BLaER1 (cell line): Measurements from ENCODE around the gene FAR2.

Experiments
- H3K27ac ChIP-seq: shearing (Covaris generic); formaldehyde crosslinking; 2 replicates; pipeline ENCODE4 v1.8.1; 2022
- H3K27me3 ChIP-seq: shearing (Covaris generic); formaldehyde crosslinking; 2 replicates; pipeline ENCODE4 v1.8.1; 2022
- H3K36me3 ChIP-seq: shearing (Covaris generic); formaldehyde crosslinking; 2 replicates; pipeline ENCODE4 v1.8.1; 2022
- H3K4me1 ChIP-seq: shearing (Covaris generic); formaldehyde crosslinking; 2 replicates; pipeline ENCODE4 v1.8.1; 2022
- H3K4me2 ChIP-seq: shearing (Covaris generic); formaldehyde crosslinking; 2 replicates; pipeline ENCODE4 v1.8.1; 2022
- H3K4me3 ChIP-seq: shearing (Covaris generic); formaldehyde crosslinking; 2 replicates; pipeline ENCODE4 v1.8.1; 2022
- H3K9ac ChIP-seq: shearing (Covaris generic); formaldehyde crosslinking; 2 replicates; pipeline ENCODE4 v1.8.1; 2022
- H3K9me3 ChIP-seq: shearing (Covaris generic); formaldehyde crosslinking; 2 replicates; pipeline ENCODE4 v1.8.1; 2022
- H4K20me1 ChIP-seq: shearing (Covaris generic); formaldehyde crosslinking; 2 replicates; pipeline ENCODE4 v1.8.1; 2022
- Cebpa-rat ChIP-seq: shearing (Covaris generic); IDR thresholded peaks from 2 replicates; pipeline ENCODE4 v1.8.1; 2022

The FAR2 gene

GRCh38 chr12:29306682-29307081 lies 157.6 kb downstream of the FAR2 start:
- Histone ChIP-seq H4K20me1 (no peaks in the 10 kb centered on the region), H3K4me2 (no peak overlapping the region), H3K4me3 (no peak overlapping the region), H3K9ac (no peak overlapping the region), H3K36me3 (no peaks in the 10 kb centered on the region), H3K27ac (no peak overlapping the region), H3K27me3 (no peaks in the 10 kb centered on the region), H3K4me1 (no peaks in the 10 kb centered on the region), H3K9me3 (no peaks in the 10 kb centered on the region)
- no peak for TF ChIP-seq Cebpa-rat

- Histone ChIP-seq H3K36me3 (peaks cover 17% of the 10 kb centered on the region; the same call in 1 of the 2 replicates), H3K9me3 (no peaks in the 10 kb centered on the region), H3K4me3 (no peak overlapping the region), H4K20me1 (no peaks in the 10 kb centered on the region), H3K27ac (no peak overlapping the region), H3K27me3 (no peaks in the 10 kb centered on the region), H3K4me2 (no peak overlapping the region), H3K9ac (no peak overlapping the region), H3K4me1 (no peaks in the 10 kb centered on the region)
- TF ChIP-seq Cebpa-rat, result no peak
These were observed 160.3 kb downstream of the FAR2 start for GRCh38 chr12:29309320-29309902.

- no peaks in the 10 kb centered on the region for H3K4me1 ChIP-seq
- H4K20me1 ChIP-seq, result no peaks in the 10 kb centered on the region
- H3K36me3 ChIP-seq, result peaks cover 17% of the 10 kb centered on the region; the same call in 1 of the 2 replicates
- no peak overlapping the region for H3K4me2 ChIP-seq
- no peaks in the 10 kb centered on the region for H3K27me3 ChIP-seq
- TF ChIP-seq Cebpa-rat, result no peak
- no peaks in the 10 kb centered on the region for H3K9me3 ChIP-seq
- no peak overlapping the region for H3K4me3 ChIP-seq
- H3K9ac ChIP-seq, result no peak overlapping the region
- no peak overlapping the region for H3K27ac ChIP-seq
These were observed 161.8 kb downstream of the FAR2 start for GRCh38 chr12:29310899-29311298.

GRCh38 chr12:29314416-29314815 lies 165.3 kb downstream of the FAR2 start:
- Histone ChIP-seq H3K27ac (no peak overlapping the region), H3K4me3 (no peak overlapping the region), H3K4me2 (no peak overlapping the region), H3K9me3 (no peaks in the 10 kb centered on the region), H3K9ac (no peak overlapping the region), H3K4me1 (peaks cover 10% of the 10 kb centered on the region; the same call in 1 of the 2 replicates), H4K20me1 (no peaks in the 10 kb centered on the region), H3K36me3 (peaks cover 17% of the 10 kb centered on the region; the same call in 1 of the 2 replicates), H3K27me3 (no peaks in the 10 kb centered on the region)
- TF ChIP-seq Cebpa-rat, result no peak

- Histone ChIP-seq H3K36me3 (peaks cover 27% of the 10 kb centered on the region), H3K27me3 (no peaks in the 10 kb centered on the region), H3K9me3 (no peaks in the 10 kb centered on the region), H3K9ac (no peak overlapping the region), H3K4me1 (peaks cover 10% of the 10 kb centered on the region; the same call in 1 of the 2 replicates), H3K4me3 (no peak overlapping the region), H3K4me2 (no peak overlapping the region), H4K20me1 (no peaks in the 10 kb centered on the region), H3K27ac (no peak overlapping the region)
- no peak for TF ChIP-seq Cebpa-rat
These were observed 167.7 kb downstream of the FAR2 start for GRCh38 chr12:29316752-29317151.

GRCh38 chr12:29317556-29318363 lies 168.7 kb downstream of the FAR2 start:
- Histone ChIP-seq H3K9me3 (peaks cover 9% of the 10 kb centered on the region), H3K27ac (no peak overlapping the region), H3K4me3 (no peak overlapping the region), H3K36me3 (peaks cover 27% of the 10 kb centered on the region), H3K27me3 (no peaks in the 10 kb centered on the region), H3K9ac (no peak overlapping the region), H3K4me1 (peaks cover 10% of the 10 kb centered on the region; the same call in 1 of the 2 replicates), H4K20me1 (no peaks in the 10 kb centered on the region), H3K4me2 (peak overlapping the region; percentile 42; the same call in 1 of the 2 replicates)
- no peak for TF ChIP-seq Cebpa-rat

- Histone ChIP-seq H4K20me1 (no peaks in the 10 kb centered on the region), H3K9me3 (peaks cover 22% of the 10 kb centered on the region), H3K36me3 (peaks cover 33% of the 10 kb centered on the region), H3K27ac (no peak overlapping the region), H3K4me1 (peaks cover 10% of the 10 kb centered on the region; the same call in 1 of the 2 replicates), H3K4me3 (no peak overlapping the region), H3K9ac (no peak overlapping the region), H3K27me3 (no peaks in the 10 kb centered on the region), H3K4me2 (no peak overlapping the region)
- TF ChIP-seq Cebpa-rat, result no peak
These were observed 171.4 kb downstream of the FAR2 start for GRCh38 chr12:29320295-29321085.

GRCh38 chr12:29322157-29322556 lies 173.1 kb downstream of the FAR2 start:
- H4K20me1 ChIP-seq, result no peaks in the 10 kb centered on the region
- H3K9ac ChIP-seq, result no peak overlapping the region
- no peak overlapping the region for H3K4me2 ChIP-seq
- no peak overlapping the region for H3K4me3 ChIP-seq
- H3K36me3 ChIP-seq, result peaks cover 33% of the 10 kb centered on the region
- H3K27me3 ChIP-seq, result no peaks in the 10 kb centered on the region
- H3K27ac ChIP-seq, result no peak overlapping the region
- H3K4me1 ChIP-seq, result peaks cover 10% of the 10 kb centered on the region; the same call in 1 of the 2 replicates
- H3K9me3 ChIP-seq, result peaks cover 22% of the 10 kb centered on the region
- no peak for TF ChIP-seq Cebpa-rat

- no peak for TF ChIP-seq Cebpa-rat
- Histone ChIP-seq H3K4me2 (no peak overlapping the region), H3K36me3 (peaks cover 10% of the 10 kb centered on the region; the same call in 1 of the 2 replicates), H3K4me1 (no peaks in the 10 kb centered on the region), H3K27ac (no peak overlapping the region), H3K9ac (no peak overlapping the region), H3K9me3 (no peaks in the 10 kb centered on the region), H4K20me1 (no peaks in the 10 kb centered on the region), H3K27me3 (no peaks in the 10 kb centered on the region), H3K4me3 (no peak overlapping the region)
These were observed 180.3 kb downstream of the FAR2 start for GRCh38 chr12:29329411-29329810.
